ENCODE results near the gene SHISA4. TPM values are rescaled to one million over a fixed set of nuclear protein-coding genes. Genes with fewer than 3 reads are reported as not detected.

Gene SHISA4
- total and polyA plus RNA-seq, 2 experiments from 2014 or later: 42.4 to 48.0 TPM

- Histone ChIP-seq H3K27me3 (replicated peaks; ENCODE audit: insufficient read depth) (no peaks in the 10 kb centered on the region), H3K4me2 (ENCODE audit: unreplicated experiment) (no peak overlapping the region), H3K27ac (no peak overlapping the region), H3K9me2 (ENCODE audit: insufficient read depth) (no peaks in the 10 kb centered on the region), H3K79me2 (ENCODE audit: insufficient read depth) (no peaks in the 10 kb centered on the region), H3K4me1 (ENCODE audit: insufficient read depth) (no peaks in the 10 kb centered on the region), H4K20me1 (ENCODE audit: insufficient read depth) (no peaks in the 10 kb centered on the region), H3K36me3 (ENCODE audit: low read depth) (no peaks in the 10 kb centered on the region), H3K9ac (no peak overlapping the region), H3F3A (ENCODE audit: insufficient read depth) (no peaks in the 10 kb centered on the region), H2AFZ (no peak overlapping the region), H3K9me3 (ENCODE audit: low read depth) (no peaks in the 10 kb centered on the region), H3K4me3 (no peak overlapping the region)
- in situ Hi-C loops (cut with MboI): no loop called here
- no peak for DNase-seq
- TF ChIP-seq EZH2 (IDR thresholded peaks at IDR 0.05; ENCODE audit: insufficient read depth, poor library complexity, severe bottlenecking) (no peak), EZH2phosphoT487 (IDR thresholded peaks at IDR 0.05; ENCODE audit: insufficient read depth, low read depth) (no peak)
- WGBS, 2 experiments (ENCODE audit: low coverage in 1 of 2, low lambda C conversion rate in 2 of 2, missing lambda C conversion rate in 2 of 2): 79 to 82% methylated on average over 2 of the region's 2 CpGs
These were observed 36.5 kb downstream of the SHISA4 start for GRCh38 chr1:201925301-201925567.

- no peak overlapping the region for H3K9ac ChIP-seq
- H3K27me3 ChIP-seq (replicated peaks; ENCODE audit: insufficient read depth): no peaks in the 10 kb centered on the region
- no peaks in the 10 kb centered on the region for H3K9me2 ChIP-seq (ENCODE audit: insufficient read depth)
- no peak overlapping the region for H3K4me2 ChIP-seq (ENCODE audit: unreplicated experiment)
- no peaks in the 10 kb centered on the region for H3K4me1 ChIP-seq (ENCODE audit: insufficient read depth)
- H4K20me1 ChIP-seq (ENCODE audit: insufficient read depth): no peaks in the 10 kb centered on the region
- TF ChIP-seq EZH2 (IDR thresholded peaks at IDR 0.05; ENCODE audit: insufficient read depth, poor library complexity, severe bottlenecking) (no peak), EZH2phosphoT487 (IDR thresholded peaks at IDR 0.05; ENCODE audit: insufficient read depth, low read depth) (no peak)
- in situ Hi-C loops (cut with MboI): no loop called here
- no peak overlapping the region for H3K4me3 ChIP-seq
- 61 to 62% methylated on average over 5 of the region's 5 CpGs for WGBS, 2 experiments (ENCODE audit: low coverage in 1 of 2, low lambda C conversion rate in 2 of 2, missing lambda C conversion rate in 2 of 2)
- no peaks in the 10 kb centered on the region for H3F3A ChIP-seq (ENCODE audit: insufficient read depth)
- H3K79me2 ChIP-seq (ENCODE audit: insufficient read depth): no peaks in the 10 kb centered on the region
- H3K9me3 ChIP-seq (ENCODE audit: low read depth): no peaks in the 10 kb centered on the region
- no peak overlapping the region for H3K27ac ChIP-seq
- H3K36me3 ChIP-seq (ENCODE audit: low read depth): no peaks in the 10 kb centered on the region
- DNase-seq: no peak
- H2AFZ ChIP-seq: no peak overlapping the region
These were observed 37.4 kb downstream of the SHISA4 start for GRCh38 chr1:201925981-201926645.

GRCh38 chr1:201928266-201928665 is 39.6 kb downstream of the SHISA4 start:
- DNase-seq: no peak
- Histone ChIP-seq H3K9me2 (ENCODE audit: insufficient read depth) (no peaks in the 10 kb centered on the region), H3K27ac (no peak overlapping the region), H3K36me3 (ENCODE audit: low read depth) (no peaks in the 10 kb centered on the region), H3K9me3 (ENCODE audit: low read depth) (no peaks in the 10 kb centered on the region), H3K4me2 (ENCODE audit: unreplicated experiment) (no peak overlapping the region), H4K20me1 (ENCODE audit: insufficient read depth) (no peaks in the 10 kb centered on the region), H2AFZ (no peak overlapping the region), H3K4me3 (no peak overlapping the region), H3K79me2 (ENCODE audit: insufficient read depth) (no peaks in the 10 kb centered on the region), H3F3A (ENCODE audit: insufficient read depth) (no peaks in the 10 kb centered on the region), H3K4me1 (ENCODE audit: insufficient read depth) (no peaks in the 10 kb centered on the region), H3K9ac (no peak overlapping the region), H3K27me3 (replicated peaks; ENCODE audit: insufficient read depth) (no peaks in the 10 kb centered on the region)
- TF ChIP-seq EZH2phosphoT487 (IDR thresholded peaks at IDR 0.05; ENCODE audit: insufficient read depth, low read depth) (no peak), EZH2 (IDR thresholded peaks at IDR 0.05; ENCODE audit: insufficient read depth, poor library complexity, severe bottlenecking) (no peak)
- 71 to 83% methylated on average over 3 of the region's 3 CpGs for whole genome bisulfite sequencing, 2 experiments (ENCODE audit: low coverage in 1 of 2, low lambda C conversion rate in 2 of 2, missing lambda C conversion rate in 2 of 2)
- in situ Hi-C loops (cut with MboI): no loop called here

GRCh38 chr1:201930137-201930536 is 41.4 kb downstream of the SHISA4 start:
- in situ Hi-C loops (cut with MboI): no loop called here
- H3K27me3 ChIP-seq (replicated peaks; ENCODE audit: insufficient read depth): no peaks in the 10 kb centered on the region
- H4K20me1 ChIP-seq (ENCODE audit: insufficient read depth): no peaks in the 10 kb centered on the region
- H3K9me2 ChIP-seq (ENCODE audit: insufficient read depth): no peaks in the 10 kb centered on the region
- H3K9me3 ChIP-seq (ENCODE audit: low read depth): no peaks in the 10 kb centered on the region
- no peak for DNase-seq
- peaks cover 9% of the 10 kb centered on the region; the same call in 1 of the 2 replicates for H3K4me1 ChIP-seq (ENCODE audit: insufficient read depth)
- H3K4me3 ChIP-seq: no peak overlapping the region
- WGBS, 2 experiments (ENCODE audit: low coverage in 1 of 2, low lambda C conversion rate in 2 of 2, missing lambda C conversion rate in 2 of 2): 58 to 62% methylated on average over 4 of the region's 4 CpGs
- H3K36me3 ChIP-seq (ENCODE audit: low read depth): no peaks in the 10 kb centered on the region
- no peak overlapping the region for H3K4me2 ChIP-seq (ENCODE audit: unreplicated experiment)
- no peak overlapping the region for H3K9ac ChIP-seq
- H3K27ac ChIP-seq: no peak overlapping the region
- H2AFZ ChIP-seq: no peak overlapping the region
- no peaks in the 10 kb centered on the region for H3F3A ChIP-seq (ENCODE audit: insufficient read depth)
- H3K79me2 ChIP-seq (ENCODE audit: insufficient read depth): no peaks in the 10 kb centered on the region
- TF ChIP-seq EZH2phosphoT487 (IDR thresholded peaks at IDR 0.05; ENCODE audit: insufficient read depth, low read depth): no peak
- TF ChIP-seq EZH2 (IDR thresholded peaks at IDR 0.05; ENCODE audit: insufficient read depth, poor library complexity, severe bottlenecking): no peak

GRCh38 chr1:201930803-201931202 is 42.1 kb downstream of the SHISA4 start:
- TF ChIP-seq EZH2 (IDR thresholded peaks at IDR 0.05; ENCODE audit: insufficient read depth, poor library complexity, severe bottlenecking) (no peak), EZH2phosphoT487 (IDR thresholded peaks at IDR 0.05; ENCODE audit: insufficient read depth, low read depth) (no peak)
- H3K9me3 ChIP-seq (ENCODE audit: low read depth): no peaks in the 10 kb centered on the region
- peaks cover 9% of the 10 kb centered on the region; the same call in 1 of the 2 replicates for H3K4me1 ChIP-seq (ENCODE audit: insufficient read depth)
- no peaks in the 10 kb centered on the region for H3K9me2 ChIP-seq (ENCODE audit: insufficient read depth)
- H2AFZ ChIP-seq: no peak overlapping the region
- no peak overlapping the region for H3K4me2 ChIP-seq (ENCODE audit: unreplicated experiment)
- H3K9ac ChIP-seq: no peak overlapping the region
- no peak overlapping the region for H3K4me3 ChIP-seq
- H3F3A ChIP-seq (ENCODE audit: insufficient read depth): no peaks in the 10 kb centered on the region
- 59 to 66% methylated on average over 5 of the region's 5 CpGs for WGBS, 2 experiments (ENCODE audit: low coverage in 1 of 2, low lambda C conversion rate in 2 of 2, missing lambda C conversion rate in 2 of 2)
- no peaks in the 10 kb centered on the region for H4K20me1 ChIP-seq (ENCODE audit: insufficient read depth)
- no peaks in the 10 kb centered on the region for H3K36me3 ChIP-seq (ENCODE audit: low read depth)
- no peaks in the 10 kb centered on the region for H3K79me2 ChIP-seq (ENCODE audit: insufficient read depth)
- no peak overlapping the region for H3K27ac ChIP-seq
- DNase-seq: no peak
- in situ Hi-C loops (cut with MboI): no loop called here
- no peaks in the 10 kb centered on the region for H3K27me3 ChIP-seq (replicated peaks; ENCODE audit: insufficient read depth)
